ENCODE data around the gene PFKFB2.

Gene PFKFB2

GRCh38 chr1:207022996-207023679 lies 29.9 kb upstream of the PFKFB2 start:
- Histone ChIP-seq H3K36me3 (replicated peaks; ENCODE audit: insufficient read depth, low read length) (no peaks in the 10 kb centered on the region), H2AFZ (ENCODE audit: low read length) (no peak overlapping the region), H3K9me3 (replicated peaks; ENCODE audit: insufficient read depth, low read length) (no peaks in the 10 kb centered on the region), H3K4me2 (ENCODE audit: low read depth, low read length) (no peak overlapping the region), H3K4me1 (ENCODE audit: low read length) (no peaks in the 10 kb centered on the region), H3K27me3 (replicated peaks; ENCODE audit: insufficient read depth, low read length) (peaks cover 22% of the 10 kb centered on the region), H3K4me3 (ENCODE audit: low read length) (no peak overlapping the region), H4K20me1 (ENCODE audit: insufficient read depth, low read length) (no peaks in the 10 kb centered on the region), H3F3A (ENCODE audit: insufficient read depth, low read length) (no peaks in the 10 kb centered on the region), H3K9me2 (replicated peaks; ENCODE audit: insufficient read depth, low read length) (no peaks in the 10 kb centered on the region), H3K9ac (ENCODE audit: low read length) (no peak overlapping the region), H3K27ac (ENCODE audit: low read length) (no peak overlapping the region), H3K79me2 (ENCODE audit: low read length) (no peaks in the 10 kb centered on the region)
- no peak for DNase-seq
- no peak for TF ChIP-seq CTCF (IDR thresholded peaks at IDR 0.05; ENCODE audit: low read length)
- TF ChIP-seq EZH2 (optimal IDR thresholded peaks at IDR 0.05; ENCODE audit: low read depth, low read length), result no peak
- TF ChIP-seq EZH2phosphoT487 (IDR thresholded peaks at IDR 0.05; ENCODE audit: low read length), result no peak

GRCh38 chr1:207024202-207025145 lies 28.6 kb upstream of the PFKFB2 start:
- Histone ChIP-seq H3K4me2 (ENCODE audit: low read depth, low read length) (no peak overlapping the region), H3K4me3 (ENCODE audit: low read length) (no peak overlapping the region)
- no peak for DNase-seq

More at GRCh38 chr1:207024202-207025145, 28.6 kb upstream of the PFKFB2 start:
- TF ChIP-seq EZH2 (optimal IDR thresholded peaks at IDR 0.05; ENCODE audit: low read depth, low read length), result no peak
- no peak for TF ChIP-seq EZH2phosphoT487 (IDR thresholded peaks at IDR 0.05; ENCODE audit: low read length)
- TF ChIP-seq CTCF (IDR thresholded peaks at IDR 0.05; ENCODE audit: low read length), result no peak
- Histone ChIP-seq H2AFZ (ENCODE audit: low read length) (no peak overlapping the region), H3K36me3 (replicated peaks; ENCODE audit: insufficient read depth, low read length) (no peaks in the 10 kb centered on the region), H3K4me1 (ENCODE audit: low read length) (no peaks in the 10 kb centered on the region), H3F3A (ENCODE audit: insufficient read depth, low read length) (no peaks in the 10 kb centered on the region), H3K9me3 (replicated peaks; ENCODE audit: insufficient read depth, low read length) (no peaks in the 10 kb centered on the region), H3K27me3 (replicated peaks; ENCODE audit: insufficient read depth, low read length) (peaks cover 35% of the 10 kb centered on the region), H3K9me2 (replicated peaks; ENCODE audit: insufficient read depth, low read length) (no peaks in the 10 kb centered on the region), H3K79me2 (ENCODE audit: low read length) (no peaks in the 10 kb centered on the region), H3K27ac (ENCODE audit: low read length) (no peak overlapping the region), H3K9ac (ENCODE audit: low read length) (no peak overlapping the region), H4K20me1 (ENCODE audit: insufficient read depth, low read length) (no peaks in the 10 kb centered on the region)
